Gastroesophageal sphincter (tissue), 4 donors: ENCODE data around the gene CBR1. TPM values are rescaled to one million over a fixed set of nuclear protein-coding genes. Genes with fewer than 3 reads are reported as not detected.
A peak's percentile ranks its signal among the peaks of the same experiment; 100 is the strongest.

Source experiments
- ATAC-seq: fragments of 150-250 bp; one replicate; pipeline ENCODE4 v1.9.1; 2016; ENCODE audit warnings: mild to moderate bottlenecking, moderate library complexity
- H3K27ac ChIP-seq, 4 donors: fragments of 200-600 bp; sonication (generic) in 3 of 4; 1 replicate in 3 of 4; 2 replicates in 1 of 4; pipeline ENCODE4 v1.5.1; 2016 to 2019
- H3K27me3 ChIP-seq: fragments of 200-600 bp; sonication (generic); one replicate; pipeline ENCODE4 v1.5.1; 2019
- H3K36me3 ChIP-seq, 2 donors: fragments of 200-600 bp; sonication (generic); one replicate each; pipeline ENCODE4 v1.5.1; 2019; ENCODE audit warnings: control low read depth in 1 of 2
- H3K4me1 ChIP-seq, 3 donors: fragments of 200-600 bp; sonication (generic); 1 replicate in 2 of 3; 2 replicates in 1 of 3; pipeline ENCODE4 v1.5.1; 2016 to 2019; ENCODE audit warnings: control low read depth in 2 of 3
- H3K4me3 ChIP-seq, 2 donors: fragments of 200-600 bp; sonication (generic); one replicate each; pipeline ENCODE4 v1.5.1; 2019; ENCODE audit warnings: mild to moderate bottlenecking in 1 of 2, moderate library complexity in 1 of 2
- H3K9me3 ChIP-seq, 3 donors: fragments of 200-600 bp; sonication (generic); one replicate each; pipeline ENCODE4 v1.5.1; 2017 to 2019; ENCODE audit warnings: control low read depth in 2 of 3
- EP300 ChIP-seq: sonication (generic); formaldehyde crosslinking; IDR thresholded peaks from one replicate; pipeline ENCODE4 v1.6.1; 2017; ENCODE audit warnings: antibody characterized with exemption, mild to moderate bottlenecking
- POLR2A ChIP-seq, 2 donors: fragments of 450-650 bp; IDR thresholded peaks; one replicate each; pipeline ENCODE4 v1.6.1; 2017; ENCODE audit warnings: antibody characterized with exemption in 2 of 2, mild to moderate bottlenecking in 2 of 2, moderate library complexity in 1 of 2
- POLR2AphosphoS5 ChIP-seq: sonication (generic); formaldehyde crosslinking; IDR thresholded peaks from one replicate; pipeline ENCODE4 v1.6.1; 2017; ENCODE audit warnings: antibody characterized with exemption
- WGBS, 2 donors: methylation state at CpG; one replicate each; pipeline ENCODE4 v1.1.5; 2018; ENCODE audit warnings: low coverage in 1 of 2; 5-methylcytosine and 5-hydroxymethylcytosine counted together
- total RNA-seq, 4 donors: library from RNA; depleted of rRNA; stranded (reverse); fragments of >200 nt; gene quantifications; one replicate each; pipeline ENCODE4 v1.1.0, GENCODE V29; 2016
- TF ChIP-seq, protein P1 (sequence below), 4 experiments: fragments of 200-600 bp in 2 of 4; fragments of 450-650 bp in 2 of 4; sonication (generic) in 1 of 4; IDR thresholded peaks; one replicate each; pipeline ENCODE4 v1.5.1; 2017 to 2019; ENCODE audit warnings: antibody characterized with exemption in 4 of 4, mild to moderate bottlenecking in 2 of 4, moderate library complexity in 2 of 4

CBR1 gene
- total RNA-seq, 4 donors from 2014 or later, result 65.6 to 192 (median 138) TPM

DNA sequence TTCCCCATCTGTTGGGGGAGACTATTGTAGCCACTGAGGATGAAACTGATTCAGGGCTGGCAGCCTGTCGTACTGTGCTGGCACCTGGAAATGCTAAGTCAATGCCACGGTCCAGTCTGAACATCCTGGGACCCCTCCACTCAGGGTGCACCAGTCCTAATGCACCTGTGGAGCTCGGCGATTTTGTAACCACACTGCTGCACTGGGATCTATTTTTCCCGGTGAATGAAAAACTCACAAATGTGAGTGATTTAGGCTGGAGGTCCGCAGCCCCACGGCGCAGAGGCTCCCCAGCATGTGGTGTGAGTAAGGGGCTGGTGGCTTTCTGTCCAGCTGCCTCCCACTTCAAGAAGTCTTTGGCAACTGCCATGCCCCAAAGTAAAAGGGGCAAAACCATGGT, 45.0 kb upstream of the CBR1 start:
- ATAC-seq, result no peak
- WGBS, 2 donors, result no CpG with 5 or more reads among the region's 8 CpGs
- Histone ChIP-seq H3K4me3 (no peak overlapping the region), H3K27ac (no peak overlapping the region), H3K27me3 (no peaks in the 10 kb centered on the region), H3K4me1 (peaks cover 0 to 28% (median 11%) of the 10 kb centered on the region in 3 donors), H3K9me3 (no peaks in the 10 kb centered on the region), H3K36me3 (no peaks in the 10 kb centered on the region)
- TF ChIP-seq POLR2AphosphoS5 (no peak), POLR2A (IDR thresholded peaks at IDR 0.05) (no peak), EP300 (no peak)
- TF ChIP-seq, protein P1, sequence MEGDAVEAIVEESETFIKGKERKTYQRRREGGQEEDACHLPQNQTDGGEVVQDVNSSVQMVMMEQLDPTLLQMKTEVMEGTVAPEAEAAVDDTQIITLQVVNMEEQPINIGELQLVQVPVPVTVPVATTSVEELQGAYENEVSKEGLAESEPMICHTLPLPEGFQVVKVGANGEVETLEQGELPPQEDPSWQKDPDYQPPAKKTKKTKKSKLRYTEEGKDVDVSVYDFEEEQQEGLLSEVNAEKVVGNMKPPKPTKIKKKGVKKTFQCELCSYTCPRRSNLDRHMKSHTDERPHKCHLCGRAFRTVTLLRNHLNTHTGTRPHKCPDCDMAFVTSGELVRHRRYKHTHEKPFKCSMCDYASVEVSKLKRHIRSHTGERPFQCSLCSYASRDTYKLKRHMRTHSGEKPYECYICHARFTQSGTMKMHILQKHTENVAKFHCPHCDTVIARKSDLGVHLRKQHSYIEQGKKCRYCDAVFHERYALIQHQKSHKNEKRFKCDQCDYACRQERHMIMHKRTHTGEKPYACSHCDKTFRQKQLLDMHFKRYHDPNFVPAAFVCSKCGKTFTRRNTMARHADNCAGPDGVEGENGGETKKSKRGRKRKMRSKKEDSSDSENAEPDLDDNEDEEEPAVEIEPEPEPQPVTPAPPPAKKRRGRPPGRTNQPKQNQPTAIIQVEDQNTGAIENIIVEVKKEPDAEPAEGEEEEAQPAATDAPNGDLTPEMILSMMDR (IDR thresholded peaks at IDR 0.05), result no peak

DNA sequence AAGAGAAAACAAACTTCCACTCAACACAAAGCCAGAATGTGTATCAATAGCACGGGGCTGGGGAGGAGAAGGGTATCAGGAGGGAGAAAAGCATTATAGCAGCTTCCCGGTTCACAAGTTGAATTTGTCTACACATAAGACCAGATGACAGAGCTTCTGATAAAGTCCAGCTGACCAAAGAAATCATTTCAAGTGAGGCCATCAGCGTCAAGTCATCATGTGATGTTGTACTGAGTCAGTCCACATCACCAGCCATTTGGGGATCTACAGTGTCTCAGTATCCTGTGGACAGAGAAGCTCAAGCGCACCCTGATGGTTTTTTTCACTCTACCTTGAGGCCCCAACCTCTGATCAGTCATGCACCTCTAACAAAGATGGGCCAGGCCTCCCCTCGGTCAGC, 42.5 kb upstream of the CBR1 start:
- ATAC-seq, result no peak
- no peak overlapping the region for H3K4me3 ChIP-seq

DNA sequence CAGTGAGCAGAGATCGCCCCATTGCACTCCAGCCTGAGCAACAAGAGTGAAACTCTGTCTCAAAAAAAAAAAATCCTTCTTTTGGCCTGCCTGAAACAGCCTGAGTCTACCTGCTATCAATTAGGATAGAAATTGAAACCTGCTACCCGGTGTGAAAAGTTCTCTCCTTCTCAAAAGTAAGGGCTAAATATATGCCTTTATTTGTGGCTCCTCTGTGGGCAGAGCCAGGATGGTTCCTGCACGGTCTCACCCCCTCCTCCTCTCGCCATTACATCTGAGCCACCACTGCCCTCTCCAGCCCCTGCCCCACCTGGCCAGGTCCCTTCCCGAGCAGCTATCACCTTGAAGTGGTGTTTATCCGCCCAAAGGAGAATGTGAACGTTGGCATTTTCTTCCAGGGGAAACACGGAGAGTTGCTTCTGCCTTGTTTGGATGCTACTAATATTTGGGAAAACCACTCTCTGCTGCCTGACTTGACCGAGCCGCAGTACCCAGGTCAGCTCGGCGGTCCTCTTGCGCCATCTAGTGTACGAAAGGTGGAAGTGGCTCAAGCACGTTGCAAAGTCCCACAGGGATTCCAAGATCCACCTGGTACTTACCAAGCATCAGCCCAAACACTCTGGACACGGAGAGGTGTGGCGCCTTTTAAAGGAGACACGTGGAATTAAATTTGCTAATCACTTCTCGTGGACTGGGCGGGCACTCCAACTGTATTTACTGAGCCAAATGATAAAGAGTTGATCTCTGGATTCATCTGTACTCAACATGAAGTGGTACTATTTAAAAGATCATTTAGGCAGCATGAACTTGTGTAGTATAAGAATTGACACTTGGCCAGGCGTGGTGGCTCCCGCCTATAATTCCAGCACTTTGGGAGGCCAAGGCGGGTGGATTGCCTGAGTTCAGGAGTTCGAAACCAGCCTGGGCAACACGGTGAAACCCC, 41.4 kb upstream of the CBR1 start:
- H3K27me3 ChIP-seq, result no peaks in the 10 kb centered on the region
- peak; percentile 88 for ATAC-seq
- no peak overlapping the region for H3K4me3 ChIP-seq
- TF ChIP-seq POLR2AphosphoS5, result no peak
- TF ChIP-seq, protein P1 (IDR thresholded peaks at IDR 0.05), result peak; percentile 88 to 96 (median 93)
- H3K36me3 ChIP-seq, result peaks cover 0 to under 1% of the 10 kb centered on the region in 2 donors
- WGBS, 2 donors, result 44 to 46% methylated on average over 9 of the region's 25 CpGs
- H3K27ac ChIP-seq, result no peak overlapping the region
- no peaks in the 10 kb centered on the region for H3K9me3 ChIP-seq
- peaks cover 0 to 13% (median 5%) of the 10 kb centered on the region in 3 donors for H3K4me1 ChIP-seq

More for the DNA sequence above, 42.5 kb upstream of the CBR1 start:
- whole genome bisulfite sequencing, 2 donors, result 68 to 87% methylated on average over 3 of the region's 5 CpGs
- Histone ChIP-seq H3K36me3 (no peaks in the 10 kb centered on the region), H3K9me3 (no peaks in the 10 kb centered on the region), H3K4me1 (peaks cover 0 to 23% (median 11%) of the 10 kb centered on the region in 3 donors), H3K27ac (no peak overlapping the region), H3K27me3 (no peaks in the 10 kb centered on the region)
- TF ChIP-seq, protein P1 (IDR thresholded peaks at IDR 0.05), result no peak
- TF ChIP-seq EP300, result no peak
- no peak for TF ChIP-seq POLR2A (IDR thresholded peaks at IDR 0.05)
- no peak for TF ChIP-seq POLR2AphosphoS5

DNA sequence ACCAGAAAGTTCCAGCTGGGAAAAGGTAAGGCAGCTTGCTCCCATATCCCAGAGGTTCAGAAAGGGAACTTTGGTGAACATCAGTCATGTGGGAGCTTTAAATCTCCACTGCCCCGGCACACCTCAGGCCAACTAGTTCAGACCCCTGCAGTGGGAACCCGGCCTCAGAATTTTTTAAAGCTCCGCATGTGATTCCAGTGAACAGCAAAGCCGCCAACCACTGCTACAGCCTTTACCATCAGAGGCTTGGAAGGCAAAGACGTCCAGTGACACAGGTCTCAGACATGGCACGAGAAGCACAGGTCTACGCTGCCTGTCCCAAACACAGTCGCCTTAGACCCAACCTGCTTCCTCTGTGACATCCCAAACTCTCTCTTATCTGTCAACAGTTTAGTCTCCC, 40.5 kb upstream of the CBR1 start:
- no peak for ATAC-seq
- no peak for TF ChIP-seq EP300
- TF ChIP-seq, protein P1 (IDR thresholded peaks at IDR 0.05), result no peak
- no peak for TF ChIP-seq POLR2AphosphoS5
- no peak for TF ChIP-seq POLR2A (IDR thresholded peaks at IDR 0.05)
- H3K4me1 ChIP-seq, result peaks cover 0 to 6% (median 4%) of the 10 kb centered on the region in 3 donors
- H3K4me3 ChIP-seq, result no peak overlapping the region
- peaks cover 0 to 10% of the 10 kb centered on the region in 2 donors for H3K36me3 ChIP-seq
- no peaks in the 10 kb centered on the region for H3K27me3 ChIP-seq
- H3K9me3 ChIP-seq, result no peaks in the 10 kb centered on the region
- WGBS, 2 donors, result 83 to 100% methylated on average over 4 of the region's 8 CpGs
- no peak overlapping the region for H3K27ac ChIP-seq
